Liver (tissue), 9 donors: Measurements from ENCODE around the gene GPR39. TPM values are rescaled to one million over a fixed set of nuclear protein-coding genes. Genes with fewer than 3 reads are reported as not detected.

ENCODE experiments used
- DNase-seq: peaks from one replicate; pipeline ENCODE4 v3.0.0-alpha.2; 2017; ENCODE audit warnings: low spot score
- H3K27ac ChIP-seq, 2 donors: one replicate each; pipeline ENCODE4 v1.7.0; 2013; ENCODE audit warnings: inconsistent platforms in 2 of 2, low read length in 2 of 2, control low read depth in 1 of 2, low read depth in 1 of 2, mild to moderate bottlenecking in 1 of 2
- H3K27me3 ChIP-seq, 4 donors: one replicate each; pipeline versions ENCODE4 v1.6.1 to v1.7.0; 2013; ENCODE audit warnings: low read length in 3 of 4, inconsistent platforms in 1 of 4, mild to moderate bottlenecking in 1 of 4, moderate library complexity in 1 of 4; ENCODE audit not compliant: control insufficient read depth in 4 of 4, insufficient read depth in 4 of 4
- H3K36me3 ChIP-seq, 4 donors: one replicate each; pipeline versions ENCODE4 v1.6.1 to v1.7.0; 2013; ENCODE audit warnings: low read length in 3 of 4, mild to moderate bottlenecking in 3 of 4, low read depth in 1 of 4, moderate library complexity in 1 of 4; ENCODE audit not compliant: control insufficient read depth in 4 of 4, insufficient read depth in 3 of 4
- H3K4me1 ChIP-seq, 4 donors: one replicate each; pipeline versions ENCODE4 v1.6.1 to v1.7.0; 2013; ENCODE audit warnings: low read length in 3 of 4, mild to moderate bottlenecking in 3 of 4, moderate library complexity in 1 of 4; ENCODE audit not compliant: control insufficient read depth in 4 of 4, insufficient read depth in 4 of 4
- H3K4me3 ChIP-seq, 3 donors: one replicate each; pipeline versions ENCODE4 v1.6.1 to v1.7.0; 2013; ENCODE audit warnings: low read length in 3 of 3, control low read depth in 1 of 3, low read depth in 1 of 3, mild to moderate bottlenecking in 1 of 3
- H3K9ac ChIP-seq, 2 donors: one replicate each; pipeline ENCODE4 v1.7.0; 2013; ENCODE audit warnings: low read length in 2 of 2, mild to moderate bottlenecking in 2 of 2, moderate library complexity in 2 of 2, control low read depth in 1 of 2, low read depth in 1 of 2
- H3K9me3 ChIP-seq, 4 donors: one replicate each; pipeline versions ENCODE4 v1.6.1 to v1.7.0; 2013; ENCODE audit warnings: low read length in 3 of 4; ENCODE audit not compliant: control insufficient read depth in 4 of 4
- ATF3 ChIP-seq: IDR thresholded peaks from 2 replicates; pipeline ENCODE4 v1.6.1; 2016; ENCODE audit warnings: antibody characterized with exemption
- CTCF ChIP-seq: fragments of 150-350 bp; IDR thresholded peaks from 2 replicates; pipeline ENCODE4 v1.5.1; 2017; ENCODE audit warnings: improper control_type of control experiment, low read depth, low read length; ENCODE audit not compliant: missing input control
- GABPA ChIP-seq, 2 donors: IDR thresholded peaks in 1 of 2; conservative IDR thresholded peaks in 1 of 2; 2 replicates each; pipeline ENCODE4 v1.6.1; 2016; ENCODE audit warnings: antibody characterized with exemption in 2 of 2, mild to moderate bottlenecking in 1 of 2, moderate library complexity in 1 of 2
- HNF4A ChIP-seq, 2 donors: conservative IDR thresholded peaks; 2 replicates each; pipeline ENCODE4 v1.6.1; 2016; ENCODE audit warnings: antibody characterized with exemption in 2 of 2, mild to moderate bottlenecking in 2 of 2
- HNF4G ChIP-seq: IDR thresholded peaks from 2 replicates; pipeline ENCODE4 v1.6.1; 2016; ENCODE audit warnings: antibody characterized with exemption
- JUND ChIP-seq, 2 donors: IDR thresholded peaks; 2 replicates each; pipeline ENCODE4 v1.6.1; 2016; ENCODE audit warnings: antibody characterized with exemption in 2 of 2
- MAX ChIP-seq: IDR thresholded peaks from 2 replicates; pipeline ENCODE4 v1.6.1; 2016; ENCODE audit warnings: antibody characterized with exemption
- NR2F2 ChIP-seq: IDR thresholded peaks from 2 replicates; pipeline ENCODE4 v1.6.1; 2016; ENCODE audit warnings: antibody characterized with exemption
- RAD21 ChIP-seq, 2 donors: IDR thresholded peaks; 2 replicates each; pipeline ENCODE4 v1.6.1; 2016; ENCODE audit warnings: antibody characterized with exemption in 2 of 2, mild to moderate bottlenecking in 2 of 2
- REST ChIP-seq: IDR thresholded peaks from 2 replicates; pipeline ENCODE4 v1.6.1; 2016; ENCODE audit warnings: antibody characterized with exemption, mild to moderate bottlenecking
- SP1 ChIP-seq: IDR thresholded peaks from 2 replicates; pipeline ENCODE4 v1.6.1; 2018; ENCODE audit warnings: antibody characterized with exemption, mild to moderate bottlenecking
- TAF1 ChIP-seq: conservative IDR thresholded peaks from 2 replicates; pipeline ENCODE4 v1.6.1; 2016; ENCODE audit warnings: antibody characterized with exemption, mild to moderate bottlenecking
- YY1 ChIP-seq: IDR thresholded peaks from 2 replicates; pipeline ENCODE4 v1.6.1; 2016; ENCODE audit warnings: antibody characterized with exemption, mild to moderate bottlenecking
- ZBTB33 ChIP-seq: IDR thresholded peaks from 2 replicates; pipeline ENCODE4 v1.6.1; 2016; ENCODE audit warnings: antibody characterized with exemption
- WGBS: extraction: QIAGEN DNeasy Blood & Tissue Kit; methylation state at CpG from one replicate; pipeline ENCODE4 v1.1.7; 2013; 5-methylcytosine and 5-hydroxymethylcytosine counted together
- polyA plus RNA-seq, 2 donors: library from polyadenylated mRNA; stranded (reverse) in 1 of 2; unstranded in 1 of 2; fragments of 200-250 nt in 1 of 2; fragments of >200 nt in 1 of 2; fragmentation: Nextera tagmentation in 1 of 2; extraction: Ambion mirVana in 1 of 2; gene quantifications; one replicate each; pipeline versions ENCODE4 v1.2.1 to v1.2.3, GENCODE V29; 2013 to 2015
- total RNA-seq, 2 donors: library from RNA; depleted of rRNA; stranded (reverse); fragments of >200 nt; gene quantifications; one replicate each; pipeline ENCODE4 v1.2.3, GENCODE V29; 2014
- donor health status: healthy.
- donor health status: healthy.
- donor health status: healthy.
- donor health status: healthy.
- donor health status: healthy.

Gene GPR39
- total and polyA plus RNA-seq, 4 donors = 2.2 to 13.0 (median 2.8) TPM

GRCh38 chr2:132468821-132469675 lies 52.4 kb downstream of the GPR39 start:
- no peaks in the 10 kb centered on the region for H3K4me1 ChIP-seq
- peak overlapping the region in 2 of 3 donors; percentile 14 to 29 for H3K4me3 ChIP-seq
- H3K9ac ChIP-seq = no peak overlapping the region
- H3K27ac ChIP-seq = no peak overlapping the region
- peaks cover 26 to 65% (median 55%) of the 10 kb centered on the region in 4 donors for H3K9me3 ChIP-seq
- no peaks in the 10 kb centered on the region for H3K27me3 ChIP-seq
- DNase-seq = no peak
- peaks cover 0 to 9% (median 1%) of the 10 kb centered on the region in 4 donors for H3K36me3 ChIP-seq
- whole genome bisulfite sequencing = 85% methylated on average over 9 of the region's 9 CpGs
- TF ChIP-seq SP1 = no peak
- TF ChIP-seq TAF1 = no peak
- no peak for TF ChIP-seq YY1
- no peak for TF ChIP-seq NR2F2
- no peak for TF ChIP-seq GABPA (IDR thresholded peaks at IDR 0.05 in 1 of 2, conservative IDR thresholded peaks at IDR 0.05 in 1 of 2)
- TF ChIP-seq HNF4A (conservative IDR thresholded peaks at IDR 0.05) = no peak
- no peak for TF ChIP-seq REST
- TF ChIP-seq JUND (IDR thresholded peaks at IDR 0.05) = no peak
- no peak for TF ChIP-seq ZBTB33
- no peak for TF ChIP-seq RAD21 (IDR thresholded peaks at IDR 0.05)
- TF ChIP-seq MAX = no peak
- TF ChIP-seq CTCF = no peak
- TF ChIP-seq ATF3 = no peak

GRCh38 chr2:132470746-132471145 lies 54.1 kb downstream of the GPR39 start:
- TF ChIP-seq HNF4A (conservative IDR thresholded peaks at IDR 0.05) = no peak
- TF ChIP-seq NR2F2 = no peak
- TF ChIP-seq REST = no peak
- TF ChIP-seq HNF4G = no peak
- TF ChIP-seq ATF3 = no peak
- Histone ChIP-seq H3K27me3 (no peaks in the 10 kb centered on the region), H3K36me3 (peaks cover 0 to 4% (median 0%) of the 10 kb centered on the region in 4 donors), H3K9me3 (peaks cover 17 to 57% (median 43%) of the 10 kb centered on the region in 4 donors), H3K9ac (no peak overlapping the region), H3K4me3 (no peak overlapping the region), H3K4me1 (no peaks in the 10 kb centered on the region), H3K27ac (no peak overlapping the region)
- no peak for DNase-seq
- 88% methylated on average over 2 of the region's 2 CpGs for WGBS
